Fibroblast of the aortic adventitia (primary cell): ENCODE results near the gene POLR3E. TPM values are rescaled to one million over a fixed set of nuclear protein-coding genes. Genes with fewer than 3 reads are reported as not detected.

Source experiments
- DNase-seq: peaks from one replicate; pipeline ENCODE4 v3.0.0-alpha.2; 2010; ENCODE audit warnings: low read depth
- H3K4me3 ChIP-seq: 2 replicates; pipeline ENCODE4 v1.5.1; 2011; ENCODE audit warnings: low read depth, mild to moderate bottlenecking, control low read depth, low read length, moderate library complexity
- total RNA-seq: library from RNA; depleted of rRNA; stranded (reverse); fragments of >200 nt; gene quantifications from 2 replicates; pipeline ENCODE4 v1.2.3, GENCODE V29; 2012; ENCODE audit warnings: low replicate concordance
- TF ChIP-seq, protein P1 (sequence below): IDR thresholded peaks from 2 replicates; pipeline ENCODE4 v1.5.1; 2011; ENCODE audit warnings: mild to moderate bottlenecking, low read length, control low read depth, inconsistent platforms; ENCODE audit not compliant: insufficient read depth

Gene POLR3E
- total RNA-seq, 1 donor, result 29.5 TPM

DNA sequence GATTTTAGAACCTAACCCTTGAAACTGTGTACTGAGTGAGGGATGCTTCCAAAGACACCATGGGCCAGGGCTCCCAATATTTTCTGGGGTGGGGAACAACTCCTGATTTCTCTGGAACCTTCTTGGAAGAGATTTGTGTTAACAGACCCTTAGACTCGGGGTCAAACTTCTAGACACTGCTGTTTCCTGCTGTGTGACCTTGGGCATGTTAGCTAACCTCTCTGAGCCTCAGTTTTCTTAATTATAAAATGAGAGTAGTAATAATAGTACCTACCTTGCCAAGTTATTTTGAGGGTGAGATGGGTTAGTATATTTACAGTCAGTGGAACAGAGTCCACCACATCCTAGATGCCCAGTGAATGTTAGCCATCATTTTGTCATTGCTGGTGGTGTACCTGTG lies 18.8 kb downstream of the POLR3E start:
- DNase-seq, result no peak
- TF ChIP-seq, protein P1, sequence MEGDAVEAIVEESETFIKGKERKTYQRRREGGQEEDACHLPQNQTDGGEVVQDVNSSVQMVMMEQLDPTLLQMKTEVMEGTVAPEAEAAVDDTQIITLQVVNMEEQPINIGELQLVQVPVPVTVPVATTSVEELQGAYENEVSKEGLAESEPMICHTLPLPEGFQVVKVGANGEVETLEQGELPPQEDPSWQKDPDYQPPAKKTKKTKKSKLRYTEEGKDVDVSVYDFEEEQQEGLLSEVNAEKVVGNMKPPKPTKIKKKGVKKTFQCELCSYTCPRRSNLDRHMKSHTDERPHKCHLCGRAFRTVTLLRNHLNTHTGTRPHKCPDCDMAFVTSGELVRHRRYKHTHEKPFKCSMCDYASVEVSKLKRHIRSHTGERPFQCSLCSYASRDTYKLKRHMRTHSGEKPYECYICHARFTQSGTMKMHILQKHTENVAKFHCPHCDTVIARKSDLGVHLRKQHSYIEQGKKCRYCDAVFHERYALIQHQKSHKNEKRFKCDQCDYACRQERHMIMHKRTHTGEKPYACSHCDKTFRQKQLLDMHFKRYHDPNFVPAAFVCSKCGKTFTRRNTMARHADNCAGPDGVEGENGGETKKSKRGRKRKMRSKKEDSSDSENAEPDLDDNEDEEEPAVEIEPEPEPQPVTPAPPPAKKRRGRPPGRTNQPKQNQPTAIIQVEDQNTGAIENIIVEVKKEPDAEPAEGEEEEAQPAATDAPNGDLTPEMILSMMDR, result no peak

DNA sequence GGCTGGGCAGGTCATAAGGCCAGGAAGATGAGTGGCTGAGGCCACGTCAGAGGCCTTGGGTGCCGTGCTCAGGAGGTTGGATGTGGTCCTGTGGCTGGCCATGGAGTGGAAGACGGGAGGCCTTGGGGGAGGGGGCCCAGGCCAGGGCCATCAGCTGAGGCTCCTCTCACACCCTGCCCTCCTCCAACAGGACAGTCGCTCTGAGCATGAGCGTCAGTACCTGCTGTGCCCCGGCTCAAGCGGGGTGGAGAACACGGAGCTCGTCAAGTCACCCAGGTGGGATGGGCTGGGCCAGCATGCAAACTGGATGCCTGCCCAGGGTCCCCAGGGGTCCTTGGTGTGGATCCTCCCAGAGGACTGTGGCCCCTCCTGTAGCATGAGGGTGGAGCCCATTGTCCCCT lies 19.2 kb downstream of the POLR3E start:
- TF ChIP-seq, protein P1, result no peak
- no peak for DNase-seq
- H3K4me3 ChIP-seq, result no peak overlapping the region

More for the DNA sequence above, 18.8 kb downstream of the POLR3E start:
- H3K4me3 ChIP-seq, result no peak overlapping the region

DNA sequence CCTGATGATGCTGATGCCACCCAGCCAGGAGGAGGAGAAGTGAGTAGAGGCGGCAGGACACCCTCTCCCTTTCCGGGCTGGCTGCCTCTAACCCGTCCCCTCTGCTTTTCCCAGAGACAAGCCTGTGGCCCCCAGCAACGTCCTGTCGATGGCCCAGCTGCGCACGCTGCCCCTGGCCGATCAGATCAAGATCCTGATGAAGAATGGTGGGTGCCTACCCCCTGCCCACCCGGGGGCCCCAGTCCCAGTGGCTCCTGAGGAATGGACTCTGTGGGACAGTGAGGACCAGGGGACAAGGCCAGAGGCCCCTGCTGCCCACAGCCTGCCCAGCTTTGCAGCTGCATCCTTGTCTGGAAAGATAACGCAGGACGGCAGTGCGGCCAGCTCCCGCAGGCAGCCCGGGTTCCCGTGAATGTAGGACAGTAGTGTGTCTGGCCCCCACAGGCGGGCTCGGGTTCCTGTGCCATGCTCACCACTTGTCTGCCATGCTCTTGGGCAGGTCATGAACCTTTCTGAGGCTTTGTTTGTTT lies 19.9 kb downstream of the POLR3E start:
- no peak overlapping the region for H3K4me3 ChIP-seq
- TF ChIP-seq, protein P1, result no peak
- DNase-seq, result no peak

DNA sequence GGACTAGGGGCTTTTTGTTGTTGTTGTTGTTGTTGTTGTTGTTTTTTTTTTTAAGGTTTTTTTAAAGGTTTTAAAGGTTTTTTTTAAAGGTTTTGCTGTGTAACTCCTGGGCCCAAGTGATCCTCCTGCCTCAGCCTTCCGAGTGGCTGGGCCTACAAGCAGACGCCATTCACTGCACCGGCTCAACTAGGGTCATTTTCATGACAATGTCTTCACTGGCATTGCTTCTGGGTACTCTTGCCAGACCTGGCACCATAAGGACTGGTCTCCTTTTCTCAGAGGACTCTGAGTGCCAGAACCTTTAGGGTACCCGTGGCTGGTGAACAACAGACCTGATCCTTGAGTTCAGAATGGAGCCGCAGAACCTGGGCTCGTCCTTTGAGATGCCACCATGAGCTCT lies 20.4 kb downstream of the POLR3E start:
- no peak for DNase-seq
- no peak overlapping the region for H3K4me3 ChIP-seq
- TF ChIP-seq, protein P1, result no peak

DNA sequence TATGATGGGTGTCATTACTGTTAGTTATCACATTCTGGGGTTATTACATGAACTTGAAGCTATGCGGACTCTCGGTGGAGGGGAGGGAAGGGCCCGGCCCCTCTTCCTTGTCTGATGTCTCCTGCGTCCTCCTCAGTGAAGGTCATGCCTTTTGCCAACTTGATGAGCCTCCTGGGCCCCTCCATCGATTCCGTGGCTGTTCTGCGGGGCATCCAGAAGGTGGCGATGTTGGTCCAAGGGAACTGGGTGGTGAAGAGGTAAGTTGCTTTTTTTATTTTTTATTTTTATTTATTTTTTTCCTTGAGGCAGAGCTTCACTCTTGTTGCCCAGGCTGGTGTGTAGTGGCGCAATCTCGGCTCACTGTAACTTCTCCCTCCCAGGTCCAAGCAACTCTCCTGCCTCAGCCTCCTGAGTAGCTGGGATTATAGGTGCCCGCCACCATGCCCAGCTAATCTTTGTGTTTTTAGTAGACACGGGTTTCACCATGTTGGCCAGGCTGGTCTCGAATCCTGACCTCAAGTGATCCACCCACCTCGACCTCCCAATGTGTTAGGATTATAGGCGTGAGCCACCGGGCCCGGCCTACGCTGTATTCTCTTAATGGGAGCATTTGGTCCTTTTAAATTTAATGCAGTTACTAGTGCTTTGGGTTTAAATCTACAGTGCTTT lies 21.6 kb downstream of the POLR3E start:
- TF ChIP-seq, protein P1, result peak; percentile 60
- peak; percentile 25 for DNase-seq
- H3K4me3 ChIP-seq, result no peak overlapping the region

DNA sequence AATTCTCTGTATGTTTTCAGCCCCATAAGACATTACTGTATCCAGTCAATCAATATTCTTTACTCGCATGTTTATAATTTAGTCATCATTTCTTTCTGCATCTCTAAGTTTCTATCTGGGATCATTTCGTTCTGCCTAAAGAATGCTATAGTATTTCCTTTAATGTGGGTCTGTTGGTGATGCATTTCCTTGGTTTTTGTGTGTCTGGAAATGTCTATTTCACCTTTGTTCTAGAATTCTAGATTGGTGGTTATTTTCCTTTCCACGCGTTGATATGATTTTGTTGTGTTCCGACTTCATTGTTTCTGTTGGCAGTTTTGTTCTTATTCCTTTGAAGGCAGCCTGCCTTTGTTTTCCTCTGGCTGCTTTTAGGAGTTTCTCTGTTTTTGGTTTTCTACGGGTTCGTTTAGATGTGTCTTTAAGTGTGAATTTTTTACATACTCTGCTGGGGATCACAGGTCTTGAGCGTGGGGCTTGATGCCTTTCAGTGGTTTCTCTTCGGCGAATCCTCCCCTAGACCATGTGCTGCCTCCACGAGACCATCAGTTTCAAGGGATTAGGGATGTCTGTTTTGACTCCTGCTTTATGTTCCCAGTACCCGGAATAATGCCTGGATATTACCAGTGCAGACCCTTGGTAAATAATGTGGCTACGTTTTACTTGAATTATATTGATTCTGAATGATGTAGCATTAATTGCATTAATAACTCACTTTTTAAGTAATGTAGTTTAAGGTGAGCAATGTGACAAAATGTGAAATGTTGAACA lies 23.5 kb downstream of the POLR3E start:
- H3K4me3 ChIP-seq, result no peak overlapping the region
- no peak for DNase-seq
- TF ChIP-seq, protein P1, result no peak
